Stimulated activated CD8-positive, alpha-beta memory T cell treated with anti-CD3 and anti-CD28 coated beads, Interleukin-4, amount 100 ng/mL, for 4 hours (primary cell): ENCODE data around the gene EPN2.

Experiments used
- DNase-seq, 2 donors: peaks; one replicate each; pipeline ENCODE4 v3.0.0-alpha.2; 2020; ENCODE audit warnings: low read depth in 2 of 2, low spot score in 1 of 2

Gene EPN2

DNA sequence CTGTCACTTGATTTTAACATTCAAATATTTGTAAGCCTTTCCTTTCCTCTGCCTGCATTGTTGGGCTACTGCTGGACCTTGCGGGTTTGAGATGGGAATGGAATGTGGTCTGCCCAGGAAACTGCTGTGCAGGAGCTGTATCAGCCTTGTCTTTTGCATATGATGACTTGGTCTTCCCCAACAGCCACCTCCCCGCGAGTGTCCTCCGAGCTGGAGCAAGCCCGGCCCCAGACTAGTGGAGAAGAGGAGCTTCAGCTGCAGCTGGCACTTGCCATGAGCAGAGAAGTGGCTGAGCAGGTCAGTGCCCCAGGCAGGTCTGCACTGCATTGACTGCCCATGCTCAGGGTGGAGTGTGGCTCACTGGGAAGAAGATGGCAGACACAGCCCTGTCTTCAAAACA, 72.5 kb downstream of the EPN2 start:
- DNase-seq: no peak

DNA sequence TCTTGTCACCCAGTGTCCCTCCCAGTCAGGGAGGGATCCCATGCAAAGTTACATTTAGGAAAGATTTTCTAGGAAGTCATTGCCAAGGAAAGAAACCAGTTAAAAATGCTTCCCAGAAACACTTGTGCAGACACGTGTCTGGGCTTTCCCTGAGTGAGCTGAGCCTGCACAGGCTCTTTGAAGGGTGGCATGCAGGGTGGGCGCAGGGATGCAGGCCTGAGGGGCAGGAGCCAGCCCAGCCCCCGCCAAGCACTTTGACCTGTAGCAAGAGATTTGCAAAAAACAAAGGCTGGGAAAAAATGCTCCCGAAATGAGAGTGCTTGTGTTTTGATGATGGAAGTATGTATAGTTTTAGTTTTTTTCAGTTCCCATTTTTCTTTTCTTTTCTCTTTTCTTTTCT, 73.0 kb downstream of the EPN2 start:
- DNase-seq: no peak

GRCh38 chr17:19311016-19311415, 73.8 kb downstream of the EPN2 start:
- no peak for DNase-seq

DNA sequence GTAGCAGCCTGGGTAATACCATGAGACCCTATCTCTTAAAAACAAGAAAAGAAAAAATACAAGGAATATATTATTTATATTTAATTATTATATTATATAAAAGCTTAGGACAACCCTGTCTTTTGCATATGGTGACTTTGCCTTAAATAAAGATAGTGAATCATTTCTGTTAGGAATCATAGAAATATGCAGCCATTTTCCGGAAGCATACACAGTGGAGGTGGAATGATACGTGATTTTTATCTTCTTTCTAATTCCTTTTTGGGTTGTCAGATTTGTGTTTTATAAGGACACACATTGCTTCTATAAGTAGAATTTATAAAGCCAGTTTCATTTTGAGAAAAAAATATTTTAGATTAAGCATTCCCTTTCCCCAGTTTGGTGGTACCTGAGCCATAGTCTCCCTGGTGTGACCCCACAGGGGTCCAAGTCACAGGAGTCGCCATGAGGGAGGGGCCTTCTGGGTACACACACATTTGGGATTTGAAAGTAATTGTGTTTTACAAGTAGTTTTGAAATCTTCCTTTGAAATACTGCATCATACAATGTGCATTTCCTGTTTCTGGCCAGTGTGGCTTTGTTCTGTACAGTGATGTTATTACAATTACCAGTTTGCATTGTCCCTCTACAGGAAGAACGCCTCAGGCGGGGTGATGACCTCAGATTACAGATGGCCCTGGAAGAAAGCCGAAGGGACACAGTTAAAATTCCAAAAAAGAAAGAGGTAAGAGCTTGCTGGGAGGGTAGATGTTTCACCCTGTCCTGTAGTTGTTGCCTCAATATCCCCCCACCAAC, 74.5 kb downstream of the EPN2 start:
- no peak for DNase-seq

DNA sequence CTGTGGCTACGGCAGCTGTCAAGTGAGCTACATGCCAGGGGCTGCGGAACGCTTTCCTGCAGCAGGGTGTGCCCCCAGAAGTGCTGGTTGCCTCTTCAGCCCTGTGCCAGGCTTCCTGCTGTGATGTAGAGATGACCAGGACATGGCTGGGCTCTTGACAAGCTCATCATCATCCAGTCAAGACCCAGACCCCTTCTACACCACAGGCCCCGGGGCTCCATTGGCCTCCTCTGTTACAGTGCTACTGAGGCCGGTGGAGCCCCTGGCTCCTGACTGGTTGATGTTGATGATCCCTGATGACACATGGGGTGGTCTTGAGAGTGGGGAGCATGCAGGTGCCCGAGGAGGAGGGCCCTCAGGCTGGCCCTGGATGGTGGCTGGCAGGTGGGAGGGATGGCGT, 75.2 kb downstream of the EPN2 start:
- DNase-seq: no peak

DNA sequence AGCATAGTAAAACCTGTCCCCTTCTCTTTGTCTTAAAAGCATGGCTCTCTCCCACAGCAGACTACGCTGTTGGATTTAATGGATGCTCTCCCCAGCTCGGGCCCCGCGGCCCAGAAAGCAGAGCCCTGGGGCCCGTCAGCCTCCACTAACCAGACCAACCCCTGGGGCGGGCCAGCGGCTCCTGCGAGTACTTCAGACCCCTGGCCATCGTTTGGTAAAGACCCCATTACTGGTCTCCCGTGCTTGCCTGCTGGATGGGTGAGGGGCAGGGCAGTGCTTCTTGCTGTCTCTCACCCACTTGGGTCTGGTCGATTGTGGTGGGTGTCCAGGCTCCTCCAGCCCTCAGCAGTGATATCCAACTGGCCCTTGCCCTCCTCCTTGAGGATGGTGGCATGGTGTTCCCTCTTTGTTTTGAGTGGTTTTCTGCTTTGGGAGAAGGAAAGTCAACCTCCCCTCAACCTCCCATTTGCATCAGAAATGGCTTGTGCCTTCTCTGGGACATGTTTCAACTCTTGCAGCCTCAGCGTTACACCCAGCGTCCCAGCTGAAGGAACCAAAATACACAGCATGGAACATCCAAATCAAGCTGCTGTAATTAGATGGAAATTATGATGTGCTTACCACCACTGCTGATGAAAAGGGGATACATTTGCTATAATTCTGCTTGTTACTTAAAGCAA, 76.0 kb downstream of the EPN2 start:
- no peak for DNase-seq

DNA sequence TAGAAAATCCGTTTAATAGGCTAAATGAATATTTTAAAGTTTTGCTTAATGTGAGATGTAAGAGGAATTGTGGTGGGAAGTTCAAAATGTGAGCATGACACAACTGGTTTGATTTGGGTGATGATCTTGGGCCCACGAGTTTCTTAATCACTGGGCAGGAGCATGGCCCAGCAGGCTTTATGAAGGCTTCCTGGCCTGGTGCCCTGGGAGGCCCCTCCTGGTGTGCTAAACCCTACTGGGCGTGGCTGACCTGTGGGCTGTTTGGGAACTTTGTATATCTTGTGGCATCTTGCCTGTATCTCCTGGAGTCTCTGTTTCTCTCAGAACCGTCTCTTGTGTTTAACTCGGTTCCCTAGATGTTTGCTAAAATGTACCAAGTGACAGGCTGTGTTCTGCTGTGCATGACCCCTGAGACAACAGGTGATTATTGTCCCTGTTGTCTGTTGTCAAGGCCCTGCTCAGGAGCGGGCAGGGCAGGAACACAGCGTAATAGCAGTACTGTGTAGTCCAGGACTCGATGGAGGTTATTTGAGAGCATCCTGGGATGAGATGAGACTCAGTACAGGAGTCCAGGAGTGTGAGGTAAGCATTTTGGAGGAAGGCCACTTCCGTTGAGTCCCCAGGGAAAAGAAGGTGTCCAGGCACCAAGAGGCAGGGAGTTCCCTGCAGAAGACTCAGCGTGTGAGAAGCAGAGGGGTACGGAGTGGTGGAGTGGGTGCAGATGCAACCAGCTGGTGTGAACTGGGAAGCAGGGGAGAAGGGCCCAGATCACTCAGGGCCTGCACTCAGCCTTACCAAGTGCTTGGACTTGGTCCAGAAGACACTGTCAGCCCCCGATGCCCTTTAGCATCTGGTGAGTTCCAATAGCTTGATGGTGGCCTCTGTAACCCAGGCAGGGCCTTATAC, 76.8 kb downstream of the EPN2 start:
- DNase-seq: no peak

- DNase-seq: no peak
These were observed 77.9 kb downstream of the EPN2 start for GRCh38 chr17:19315104-19315503.

- DNase-seq: no peak
These were observed 79.7 kb downstream of the EPN2 start for GRCh38 chr17:19316761-19317358.

- DNase-seq: no peak
These were observed 80.4 kb downstream of the EPN2 start for GRCh38 chr17:19317359-19318095.

GRCh38 chr17:19318611-19319010, 81.4 kb downstream of the EPN2 start:
- no peak for DNase-seq

DNA sequence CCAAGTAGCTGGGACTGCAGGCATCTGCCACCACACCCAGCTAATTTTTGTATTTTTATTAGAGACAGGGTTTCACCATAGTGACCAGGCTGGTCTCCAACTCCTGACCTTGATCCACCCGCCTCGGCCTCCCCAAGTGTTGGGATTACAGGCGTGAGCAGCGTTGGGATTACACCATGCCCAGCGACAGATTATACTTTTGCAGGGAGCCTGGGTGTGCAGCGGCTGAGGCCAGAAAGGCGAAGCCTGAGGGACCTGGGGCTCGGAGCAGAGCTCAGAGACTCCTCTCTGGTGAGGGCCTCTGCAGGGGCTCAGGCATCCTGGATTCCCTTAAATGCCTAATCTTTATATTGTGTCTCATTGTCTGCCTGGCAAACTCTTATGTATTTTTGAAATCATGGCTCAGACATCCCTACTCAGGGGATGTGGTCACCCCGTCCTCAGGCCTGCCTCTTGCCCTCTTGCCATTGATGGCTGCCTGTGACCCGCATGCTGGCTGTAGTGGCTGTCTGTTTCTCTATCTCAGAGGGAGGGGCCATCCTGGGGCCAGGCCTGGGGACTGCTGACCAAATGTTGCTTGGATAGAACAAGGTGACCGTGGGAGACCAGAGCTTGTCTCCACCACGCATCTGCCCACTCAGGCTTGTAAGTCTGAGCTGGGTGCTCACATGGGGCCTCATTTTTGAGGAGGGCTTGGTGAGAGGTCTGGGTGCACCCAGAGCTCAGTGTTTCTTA, 82.8 kb downstream of the EPN2 start:
- no peak for DNase-seq

- no peak for DNase-seq
These were observed 83.7 kb downstream of the EPN2 start for GRCh38 chr17:19320876-19321275.

- no peak for DNase-seq
These were observed 84.4 kb downstream of the EPN2 start for GRCh38 chr17:19321481-19322128.

DNA sequence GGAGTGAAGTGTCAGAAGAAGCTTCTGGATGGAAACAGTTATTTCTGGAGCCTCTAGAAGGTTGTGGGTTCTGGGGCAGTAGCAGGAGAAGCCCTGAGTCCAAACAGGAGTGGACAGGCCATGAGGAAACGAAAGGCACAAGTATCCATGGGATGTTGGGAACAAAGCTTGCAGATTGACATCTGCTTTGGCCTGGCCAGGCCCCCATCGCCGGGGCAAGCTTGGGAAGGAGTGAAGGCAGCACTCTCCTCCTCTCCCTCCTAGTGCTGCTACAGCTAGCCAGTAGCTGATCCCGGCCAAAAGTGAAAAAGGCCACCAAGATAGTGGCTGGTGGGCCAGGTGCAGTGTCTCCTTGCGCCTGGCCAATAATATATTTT, 85.0 kb downstream of the EPN2 start:
- DNase-seq: no peak

DNA sequence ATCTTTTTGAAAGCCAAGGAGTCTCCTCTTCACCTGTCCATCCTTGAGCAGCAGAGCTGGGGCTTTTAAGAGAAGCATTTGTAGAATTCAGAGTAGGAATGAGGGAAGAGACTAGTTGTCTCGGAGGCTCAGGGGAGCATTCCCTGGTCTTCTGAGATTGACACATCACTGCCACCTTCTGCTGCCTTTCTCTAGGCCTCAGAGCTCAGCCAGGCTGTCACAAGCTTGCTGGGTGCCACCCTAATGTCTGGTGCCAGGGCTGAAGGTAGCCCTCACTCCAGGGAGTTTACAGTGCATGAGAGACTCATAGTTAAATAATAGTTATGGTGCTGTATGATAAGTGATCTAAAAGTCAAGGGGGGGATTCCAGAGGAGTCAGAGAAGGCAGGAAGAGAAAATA, 85.7 kb downstream of the EPN2 start:
- DNase-seq: no peak

GRCh38 chr17:19325542-19325941, 88.4 kb downstream of the EPN2 start:
- no peak for DNase-seq

- no peak for DNase-seq
These were observed 90.0 kb downstream of the EPN2 start for GRCh38 chr17:19327031-19327783.
